Dermis microvascular lymphatic vessel endothelial cell (primary cell): ENCODE results near the gene SLC22A31. TPM values are rescaled to one million over a fixed set of nuclear protein-coding genes. Genes with fewer than 3 reads are reported as not detected.
A peak's percentile ranks its signal among the peaks of the same experiment; 100 is the strongest.
"Not testable (repeated sequence)": the region's sequence is repeated elsewhere in the genome, so short reads cannot be mapped to it uniquely, and the experiment has no call there.

Experiments used
- DNase-seq, 2 donors: peaks; one replicate each; pipeline versions ENCODE4 v3.0.0 to v3.0.0-alpha.2; 2010; ENCODE audit warnings: low read depth in 2 of 2
- total RNA-seq: library from RNA; depleted of rRNA; stranded (reverse); fragments of >200 nt; gene quantifications from 2 replicates; pipeline ENCODE4 v1.2.1, GENCODE V29; 2014

Gene SLC22A31
- total RNA-seq, 1 donor from 2014 or later: under 0.01 TPM

- DNase-seq: no peak
Measured at GRCh38 chr16:89193576-89194293, 6.6 kb downstream of the SLC22A31 start.

- DNase-seq: peak in 1 of 2 donors; percentile 82
Measured at GRCh38 chr16:89192956-89193575, 7.3 kb downstream of the SLC22A31 start.

- peak; percentile 77 to 91 for DNase-seq
Measured at GRCh38 chr16:89192186-89192955, 8.0 kb downstream of the SLC22A31 start.

GRCh38 chr16:89191901-89192185, 8.5 kb downstream of the SLC22A31 start:
- no peak for DNase-seq

- DNase-seq: no peak
Measured at GRCh38 chr16:89191033-89191900, 9.1 kb downstream of the SLC22A31 start.

GRCh38 chr16:89190150-89190958, 10.0 kb downstream of the SLC22A31 start:
- DNase-seq: no peak

GRCh38 chr16:89189358-89190025, 10.8 kb downstream of the SLC22A31 start:
- no peak for DNase-seq

GRCh38 chr16:89188471-89189357, 11.6 kb downstream of the SLC22A31 start:
- DNase-seq: not testable (repeated sequence)

GRCh38 chr16:89187770-89188392, 12.5 kb downstream of the SLC22A31 start:
- DNase-seq: no peak

GRCh38 chr16:89187032-89187769, 13.1 kb downstream of the SLC22A31 start:
- DNase-seq: peak in 1 of 2 donors; percentile 17

GRCh38 chr16:89186593-89187031, 13.7 kb downstream of the SLC22A31 start:
- DNase-seq: peak in 1 of 2 donors; percentile 26

GRCh38 chr16:89185887-89186592, 14.3 kb downstream of the SLC22A31 start:
- peak in 1 of 2 donors; percentile 26 for DNase-seq

- no peak for DNase-seq
Measured at GRCh38 chr16:89184933-89185794, 15.2 kb downstream of the SLC22A31 start.

- DNase-seq: no peak
Measured at GRCh38 chr16:89184677-89184932, 15.7 kb downstream of the SLC22A31 start.

GRCh38 chr16:89183975-89184676, 16.2 kb downstream of the SLC22A31 start:
- DNase-seq: no peak

GRCh38 chr16:89183463-89183862, 16.9 kb downstream of the SLC22A31 start:
- DNase-seq: no peak
